Prostate gland (tissue), 2 donors: ENCODE data around the gene LYRM9.

Experiments used
- CTCF ChIP-seq, 4 experiments: fragments of 200-600 bp in 2 of 4; fragments of 450-650 bp in 2 of 4; sonication (generic) in 2 of 4; IDR thresholded peaks; 1 replicate in 3 of 4; 2 replicates in 1 of 4; pipeline ENCODE4 v1.5.1; 2016 to 2019; ENCODE audit warnings: antibody characterized with exemption in 4 of 4, mild to moderate bottlenecking in 2 of 4, moderate library complexity in 2 of 4
- POLR2AphosphoS5 ChIP-seq: sonication (generic); formaldehyde crosslinking; IDR thresholded peaks from one replicate; pipeline ENCODE4 v1.6.1; 2017; ENCODE audit warnings: antibody characterized with exemption

GRCh38 chr17:27892866-27893769, at the start of gene LYRM9:
- TF ChIP-seq POLR2AphosphoS5 (no peak), CTCF (IDR thresholded peaks at IDR 0.05) (peak; percentile 83 to 97 (median 90))
